Right renal pelvis (tissue), 4 donors: ENCODE data around the gene DNAH17. TPM values are rescaled to one million over a fixed set of nuclear protein-coding genes. Genes with fewer than 3 reads are reported as not detected.

Experiments used
- DNase-seq, 4 donors: peaks; one replicate each; pipeline ENCODE4 v3.0.0-alpha.2; 2013; ENCODE audit warnings: low read depth in 4 of 4, low spot score in 3 of 4, missing footprints in 1 of 4
- polyA plus RNA-seq, 4 donors: library from polyadenylated mRNA; unstranded; fragments of 120-200 nt; gene quantifications; one replicate each; pipeline ENCODE4 v1.2.1, GENCODE V29; 2013; ENCODE audit not compliant: insufficient read length in 4 of 4

Gene DNAH17
- polyA plus RNA-seq, 4 donors = 1.8 to 2.3 (median 1.9) TPM

GRCh38 chr17:78381601-78382232 lies 195.5 kb downstream of the DNAH17 start:
- DNase-seq = no peak

DNA sequence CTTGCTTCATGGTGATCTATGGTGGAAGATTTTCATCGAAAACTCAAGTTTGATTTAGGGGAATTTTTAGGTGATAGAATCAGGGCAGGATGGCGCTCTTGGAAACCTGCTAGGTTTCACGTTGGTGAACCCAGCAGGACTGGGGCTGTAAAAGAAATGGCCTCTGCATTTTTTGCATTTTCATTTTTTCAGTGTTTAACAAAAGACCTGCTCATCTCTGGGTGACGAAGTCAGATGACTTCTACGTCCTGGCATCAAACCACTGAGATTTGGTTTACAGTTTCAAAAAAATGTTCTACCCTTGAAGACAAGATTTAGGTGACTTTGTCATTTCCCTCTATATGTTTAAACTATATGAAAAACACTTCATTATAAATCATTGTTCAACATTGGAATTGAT lies 196.8 kb downstream of the DNAH17 start:
- DNase-seq = no peak

GRCh38 chr17:78379131-78379491 lies 198.1 kb downstream of the DNAH17 start:
- DNase-seq = no peak

- DNase-seq = peak in 2 of 4 donors; percentile 64 to 77
These were observed 198.7 kb downstream of the DNAH17 start, which contains the start of gene PGS1 for GRCh38 chr17:78378225-78379130. Gene PGS1, plus strand, starts transcription at chr17:78378649. Its CDS starts 17 bp downstream, at chr17:78378666.

DNA sequence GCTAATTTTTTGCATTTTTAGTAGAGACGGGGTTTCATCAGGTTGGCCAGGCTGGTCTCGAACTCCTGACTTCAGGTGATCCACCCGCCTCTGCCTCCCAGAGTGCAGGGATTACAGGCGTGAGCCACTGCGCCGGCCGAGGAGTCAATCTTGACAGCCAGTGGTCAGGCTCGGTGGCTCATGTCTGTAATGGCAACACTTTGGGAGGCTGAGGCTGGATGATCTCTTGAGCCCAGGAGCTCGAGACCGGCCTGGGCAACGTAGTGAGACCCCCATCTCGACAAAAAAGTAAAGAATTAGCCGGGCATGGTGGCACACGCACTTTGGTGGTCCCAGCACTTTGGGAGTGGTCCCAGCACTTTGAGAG lies 199.4 kb downstream of the DNAH17 start:
- no peak for DNase-seq

- DNase-seq = no peak
These were observed 201.0 kb downstream of the DNAH17 start for GRCh38 chr17:78376161-78376560.

DNA sequence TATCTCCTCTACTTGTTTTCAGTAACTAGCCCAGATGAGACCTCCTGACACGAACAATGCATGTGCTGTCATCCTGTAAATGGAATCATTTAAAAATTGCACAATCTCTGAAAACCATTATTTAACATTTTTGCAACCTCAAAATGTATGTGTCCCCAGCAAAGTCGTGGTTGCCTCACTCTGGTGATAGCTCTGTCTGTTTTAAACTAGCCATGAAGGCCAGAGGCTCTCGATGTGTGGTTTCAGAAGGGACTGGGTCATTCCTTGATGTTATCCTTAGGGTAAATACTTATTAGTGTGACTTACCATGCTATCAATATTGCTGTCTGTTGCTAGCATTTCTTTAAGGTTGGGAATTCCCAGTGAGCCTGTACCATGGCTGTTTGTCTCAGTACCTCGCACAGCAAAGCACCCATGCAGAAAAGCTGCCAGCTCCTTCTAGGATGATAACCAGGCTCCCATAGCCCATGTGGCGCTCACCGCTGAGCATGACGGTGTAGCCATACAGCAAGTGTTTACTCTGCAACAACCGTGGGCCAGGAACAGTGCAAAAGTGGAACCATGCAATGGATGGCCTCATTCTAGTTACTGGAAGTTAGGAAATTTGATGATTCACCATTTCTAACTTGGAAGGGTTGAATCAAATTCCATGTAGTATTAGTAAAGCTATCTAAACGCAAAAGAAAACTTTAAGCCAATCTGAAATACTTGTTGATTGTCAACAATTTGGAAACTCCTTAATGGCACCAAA lies 201.6 kb downstream of the DNAH17 start:
- DNase-seq = no peak

DNA sequence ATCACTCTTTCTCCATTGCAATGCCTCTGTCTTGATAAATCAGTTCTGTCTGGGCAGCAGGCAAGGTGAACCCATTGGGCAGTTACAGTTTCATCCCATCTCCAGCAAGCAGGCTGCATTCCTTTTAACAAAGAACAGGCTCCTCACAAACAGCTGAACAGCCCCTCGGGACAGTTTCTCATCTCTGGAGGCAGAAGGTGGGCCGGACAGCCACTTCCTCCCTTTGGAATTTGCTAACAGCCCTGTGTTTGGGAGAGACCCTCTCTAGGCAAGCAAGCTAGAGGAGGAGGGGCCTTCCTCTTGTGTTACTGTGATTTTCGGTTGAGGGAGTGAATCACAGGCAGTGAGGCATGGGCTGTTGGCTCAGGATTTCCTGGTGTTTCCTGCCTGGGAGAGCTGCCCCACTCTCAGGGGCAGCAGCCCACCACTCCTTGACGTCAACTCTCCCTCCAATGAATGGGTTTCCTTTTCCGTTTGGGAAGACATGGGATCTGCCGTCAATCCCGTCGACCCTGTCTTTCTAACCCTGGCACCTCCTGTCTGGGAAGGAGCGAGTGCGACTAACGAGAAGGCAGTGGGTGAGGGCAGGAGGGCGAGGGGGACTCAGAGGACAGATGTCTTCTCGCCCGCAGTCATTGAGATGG lies 202.4 kb downstream of the DNAH17 start:
- DNase-seq = no peak

- DNase-seq = no peak
These were observed 203.0 kb downstream of the DNAH17 start for GRCh38 chr17:78374189-78374588.

Other genes with a start within 250 kb of the DNAH17 start
- 10 to 100 TPM in 3 of 4 donors, 1 to 10 TPM in 1; 9.7 to 26.8 (median 12.1) TPM for gene SOCS3, start 217.3 kb downstream of the DNAH17 start, polyA plus RNA-seq
- 10 to 100 TPM; 40.3 to 48.4 (median 45.9) TPM for gene PGS1, start 198.7 kb downstream of the DNAH17 start, polyA plus RNA-seq
- gene CYTH1, start 204.9 kb upstream of the DNAH17 start, polyA plus RNA-seq = 10 to 100 TPM; 22.6 to 26.7 (median 25.4) TPM